ENCODE results near the gene RAB23. TPM values are rescaled to one million over a fixed set of nuclear protein-coding genes. Genes with fewer than 3 reads are reported as not detected.
A peak's percentile ranks its signal among the peaks of the same experiment; 100 is the strongest.

The RAB23 gene
- total RNA-seq, 1 donor from 2014 or later = 11.3 TPM

GRCh38 chr6:57262901-57263694, 41.0 kb upstream of the RAB23 start:
- Histone ChIP-seq H3K4me3 (no peak overlapping the region), H3K4me1 (no peaks in the 10 kb centered on the region), H3K27me3 (ENCODE audit: low read depth) (no peaks in the 10 kb centered on the region), H3K36me3 (no peaks in the 10 kb centered on the region), H3K27ac (peak overlapping the region; percentile 28), H3K9me3 (no peaks in the 10 kb centered on the region)
- ATAC-seq = peak; percentile 13 to 49
- DNase-seq = no peak
- no peak for TF ChIP-seq CTCF (IDR thresholded peaks at IDR 0.05)
- intact Hi-C loops (cut with DNase I) = no loop called here

- intact Hi-C loops (cut with DNase I) = no loop called here
- Histone ChIP-seq H3K4me1 (no peaks in the 10 kb centered on the region), H3K4me3 (no peak overlapping the region), H3K27me3 (ENCODE audit: low read depth) (no peaks in the 10 kb centered on the region), H3K9me3 (no peaks in the 10 kb centered on the region), H3K36me3 (no peaks in the 10 kb centered on the region), H3K27ac (peak overlapping the region; percentile 28)
- ATAC-seq (peak; percentile 49 to 73), DNase-seq (no peak)
- no peak for TF ChIP-seq CTCF (IDR thresholded peaks at IDR 0.05)
Observed at GRCh38 chr6:57262488-57262887, 40.4 kb upstream of the RAB23 start.

- no peak for ATAC-seq
- no peak for DNase-seq
- intact Hi-C loops (cut with DNase I) = no loop called here
- H3K9me3 ChIP-seq = no peaks in the 10 kb centered on the region
- no peaks in the 10 kb centered on the region for H3K27me3 ChIP-seq (ENCODE audit: low read depth)
- no peaks in the 10 kb centered on the region for H3K4me1 ChIP-seq
- no peaks in the 10 kb centered on the region for H3K36me3 ChIP-seq
- no peak overlapping the region for H3K4me3 ChIP-seq
- H3K27ac ChIP-seq = peak overlapping the region; percentile 28
- no peak for TF ChIP-seq CTCF (IDR thresholded peaks at IDR 0.05)
Observed at GRCh38 chr6:57261926-57262325, 39.8 kb upstream of the RAB23 start.

- no peak for DNase-seq
- H3K27ac ChIP-seq = no peak overlapping the region
- no peak for ATAC-seq
- H3K4me3 ChIP-seq = no peak overlapping the region
- no peaks in the 10 kb centered on the region for H3K4me1 ChIP-seq
- no peaks in the 10 kb centered on the region for H3K36me3 ChIP-seq
- no peaks in the 10 kb centered on the region for H3K9me3 ChIP-seq
- TF ChIP-seq CTCF (IDR thresholded peaks at IDR 0.05) = no peak
- no peaks in the 10 kb centered on the region for H3K27me3 ChIP-seq (ENCODE audit: low read depth)
- intact Hi-C loops (cut with DNase I) = no loop called here
Observed at GRCh38 chr6:57259064-57259463, 37.0 kb upstream of the RAB23 start.

GRCh38 chr6:57257911-57258541, 35.9 kb upstream of the RAB23 start:
- Histone ChIP-seq H3K36me3 (no peaks in the 10 kb centered on the region), H3K9me3 (no peaks in the 10 kb centered on the region), H3K4me1 (no peaks in the 10 kb centered on the region), H3K27ac (peak overlapping the region; percentile 62), H3K4me3 (no peak overlapping the region), H3K27me3 (ENCODE audit: low read depth) (no peaks in the 10 kb centered on the region)
- DNase-seq (no peak), ATAC-seq (no peak)
- TF ChIP-seq CTCF (IDR thresholded peaks at IDR 0.05) = no peak
- intact Hi-C loops (cut with DNase I) = no loop called here
